GM12872 (cell line): Measurements from ENCODE around the gene IMPA2.

ENCODE experiments used
- TF ChIP-seq, protein P1 (sequence below): IDR thresholded peaks from 3 replicates; pipeline ENCODE4 v1.5.1; 2011; ENCODE audit warnings: low read depth, mild to moderate bottlenecking, low read length, moderate library complexity; ENCODE audit not compliant: insufficient read depth

Gene IMPA2

DNA sequence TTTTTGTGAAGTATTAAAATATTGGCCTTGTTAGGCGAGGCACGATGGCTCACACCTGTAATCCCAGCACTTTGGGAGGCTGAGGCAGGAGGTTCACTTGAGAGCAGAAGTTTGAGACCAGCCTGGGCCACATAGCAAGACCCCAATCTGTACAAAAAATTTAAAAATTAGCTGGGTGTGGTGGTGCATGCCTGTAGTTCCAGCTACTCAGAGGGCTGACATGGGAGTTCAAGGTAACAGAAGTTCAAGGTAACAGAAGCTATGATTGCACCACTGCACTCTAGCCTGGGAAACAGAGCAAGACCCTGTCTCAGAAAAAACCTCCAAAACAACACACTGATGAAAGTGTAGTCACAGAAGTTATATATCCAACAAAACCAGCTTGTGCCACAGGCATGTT lies 39.8 kb downstream of the IMPA2 start:
- TF ChIP-seq, protein P1, sequence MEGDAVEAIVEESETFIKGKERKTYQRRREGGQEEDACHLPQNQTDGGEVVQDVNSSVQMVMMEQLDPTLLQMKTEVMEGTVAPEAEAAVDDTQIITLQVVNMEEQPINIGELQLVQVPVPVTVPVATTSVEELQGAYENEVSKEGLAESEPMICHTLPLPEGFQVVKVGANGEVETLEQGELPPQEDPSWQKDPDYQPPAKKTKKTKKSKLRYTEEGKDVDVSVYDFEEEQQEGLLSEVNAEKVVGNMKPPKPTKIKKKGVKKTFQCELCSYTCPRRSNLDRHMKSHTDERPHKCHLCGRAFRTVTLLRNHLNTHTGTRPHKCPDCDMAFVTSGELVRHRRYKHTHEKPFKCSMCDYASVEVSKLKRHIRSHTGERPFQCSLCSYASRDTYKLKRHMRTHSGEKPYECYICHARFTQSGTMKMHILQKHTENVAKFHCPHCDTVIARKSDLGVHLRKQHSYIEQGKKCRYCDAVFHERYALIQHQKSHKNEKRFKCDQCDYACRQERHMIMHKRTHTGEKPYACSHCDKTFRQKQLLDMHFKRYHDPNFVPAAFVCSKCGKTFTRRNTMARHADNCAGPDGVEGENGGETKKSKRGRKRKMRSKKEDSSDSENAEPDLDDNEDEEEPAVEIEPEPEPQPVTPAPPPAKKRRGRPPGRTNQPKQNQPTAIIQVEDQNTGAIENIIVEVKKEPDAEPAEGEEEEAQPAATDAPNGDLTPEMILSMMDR: no peak

DNA sequence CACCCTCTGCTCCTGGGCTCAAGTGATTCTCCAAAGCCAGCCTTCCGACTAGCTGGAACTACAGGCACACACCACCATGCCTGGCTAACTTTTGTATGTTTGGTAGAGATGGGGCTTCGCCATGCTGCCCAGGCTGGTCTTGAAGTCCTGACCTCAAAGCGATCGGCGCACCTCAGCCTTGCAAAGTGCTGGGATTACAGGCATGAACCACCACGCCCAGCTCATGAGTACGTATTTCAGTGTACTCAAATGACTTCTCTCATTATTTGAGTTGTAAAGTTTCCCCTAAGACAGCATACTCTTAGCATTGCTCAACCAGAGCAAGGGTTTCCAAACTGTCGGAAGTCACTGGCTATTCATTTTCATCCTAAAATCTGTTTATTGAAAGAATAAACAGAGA lies 40.3 kb downstream of the IMPA2 start:
- TF ChIP-seq, protein P1: no peak

DNA sequence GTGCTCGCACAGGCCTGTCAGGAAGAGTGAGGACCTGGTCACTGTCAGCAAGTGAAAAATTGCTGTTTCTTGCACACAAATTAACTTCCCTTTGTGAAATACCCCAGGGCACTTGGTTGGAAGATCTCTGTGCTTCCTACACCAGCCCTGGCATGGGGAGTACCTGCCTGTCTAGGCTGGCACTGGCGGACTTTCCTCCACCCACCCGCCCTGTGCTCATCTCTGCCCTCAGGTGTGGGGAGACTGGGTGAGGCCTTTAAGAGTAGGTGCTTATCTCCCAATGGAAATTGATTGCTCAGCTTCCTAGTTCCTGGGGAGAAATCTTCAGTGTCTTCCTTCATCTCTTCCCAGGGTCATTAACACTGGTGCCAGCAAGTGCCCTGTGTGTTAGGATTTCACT lies 42.1 kb downstream of the IMPA2 start:
- TF ChIP-seq, protein P1: no peak

DNA sequence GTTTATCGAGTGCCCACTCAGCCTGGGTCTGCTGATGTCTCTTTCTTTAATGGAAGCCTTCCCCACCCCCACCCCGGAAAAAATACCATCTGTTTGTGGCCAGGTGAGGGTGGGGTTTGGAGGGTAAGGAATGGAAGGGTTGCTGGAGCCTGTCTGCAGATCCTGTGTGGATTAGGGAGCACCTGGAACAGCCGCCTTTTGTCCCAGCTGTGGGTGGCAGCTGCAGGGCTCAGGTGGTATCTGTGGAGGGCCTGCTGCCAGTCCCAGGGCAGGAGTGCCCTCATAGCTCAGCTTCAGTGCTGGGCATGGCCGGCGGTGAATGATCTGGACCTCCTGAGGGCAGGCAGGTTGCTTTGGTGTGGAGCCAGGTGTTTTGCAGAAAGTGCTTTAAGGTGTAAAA lies 45.3 kb downstream of the IMPA2 start:
- TF ChIP-seq, protein P1: no peak

DNA sequence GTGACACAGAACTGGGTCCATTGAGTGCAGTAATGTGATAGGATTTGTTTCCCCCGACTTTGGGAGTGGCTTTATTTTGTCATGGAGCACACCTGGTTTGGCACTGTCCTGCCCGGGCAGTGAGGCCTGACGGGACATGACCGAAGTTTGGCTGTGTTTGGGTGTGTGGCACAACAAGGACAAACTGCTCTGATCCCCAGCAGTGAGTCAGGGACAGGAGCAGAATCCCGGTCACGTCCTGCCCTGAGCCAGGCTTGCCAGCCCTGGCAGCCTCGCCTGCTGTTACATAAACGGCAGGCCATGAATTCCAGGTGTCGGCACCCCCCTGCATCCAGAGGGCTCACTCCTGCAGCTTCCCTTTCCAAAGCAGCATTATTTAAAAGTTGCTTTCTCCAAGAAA lies 45.7 kb downstream of the IMPA2 start:
- TF ChIP-seq, protein P1: no peak

DNA sequence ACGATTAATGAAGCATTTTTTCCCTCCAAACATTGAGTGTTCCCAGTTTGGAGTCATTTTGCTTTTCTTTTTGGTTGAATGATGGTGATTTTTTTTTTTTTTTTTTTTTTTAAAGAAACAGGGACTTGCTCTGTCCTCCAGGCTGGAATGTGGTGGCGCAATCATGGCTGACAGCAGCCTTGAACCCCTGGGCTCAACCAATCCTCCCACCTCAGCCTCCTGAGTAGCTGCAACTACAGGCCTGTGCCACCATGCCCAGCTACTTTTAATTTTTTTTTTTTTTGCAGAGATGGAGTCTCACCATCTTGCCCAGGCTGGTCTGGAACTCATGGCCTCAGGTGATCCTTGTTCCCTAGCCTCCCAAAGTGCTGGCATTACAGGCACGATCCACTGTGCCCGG lies 46.2 kb downstream of the IMPA2 start:
- TF ChIP-seq, protein P1: no peak

DNA sequence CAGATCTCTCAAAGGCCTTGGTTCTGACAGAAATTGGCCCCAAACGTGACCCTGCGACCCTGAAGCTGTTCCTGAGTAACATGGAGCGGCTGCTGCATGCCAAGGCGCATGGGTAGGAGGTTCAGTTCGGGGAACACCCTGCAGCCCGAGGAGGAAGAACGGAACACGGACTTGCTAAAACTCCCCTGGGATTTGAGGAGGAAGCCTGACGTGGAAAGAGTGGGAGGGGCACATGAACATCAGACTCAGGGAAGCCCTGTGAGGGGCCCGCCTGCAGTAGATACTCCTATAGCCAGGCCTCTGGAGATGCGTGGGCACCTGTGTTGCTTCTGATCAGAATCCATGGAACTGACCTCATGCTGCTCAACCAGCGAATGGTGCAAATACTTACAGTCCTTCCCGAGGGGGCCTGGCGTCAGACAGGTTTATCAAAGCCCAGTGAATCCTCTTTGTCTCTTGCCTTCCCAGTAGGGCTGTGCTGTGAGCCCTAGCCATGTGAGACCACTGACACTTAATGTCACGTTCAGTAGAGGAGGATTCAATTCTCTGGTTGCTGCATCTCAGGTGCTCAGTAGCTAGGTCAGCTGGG lies 46.8 kb downstream of the IMPA2 start:
- TF ChIP-seq, protein P1: no peak

DNA sequence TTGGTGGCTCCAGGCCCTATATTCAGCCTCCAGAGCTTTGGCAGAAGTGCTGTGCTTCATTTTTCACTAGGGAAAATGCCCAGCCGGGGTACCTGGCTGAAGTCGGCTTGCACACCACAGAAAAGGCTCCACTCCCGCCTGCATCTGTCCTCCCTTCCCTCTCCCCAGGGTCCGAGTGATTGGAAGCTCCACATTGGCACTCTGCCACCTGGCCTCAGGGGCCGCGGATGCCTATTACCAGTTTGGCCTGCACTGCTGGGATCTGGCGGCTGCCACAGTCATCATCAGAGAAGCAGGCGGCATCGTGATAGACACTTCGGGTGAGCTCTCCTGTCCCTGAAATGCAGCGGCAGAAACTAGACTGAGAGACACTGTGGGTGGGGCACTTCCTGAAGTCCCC lies 47.4 kb downstream of the IMPA2 start:
- TF ChIP-seq, protein P1: no peak
